ENCODE data around the gene GCDH. TPM values are rescaled to one million over a fixed set of nuclear protein-coding genes. Genes with fewer than 3 reads are reported as not detected.

Gene GCDH
- total and polyA plus RNA-seq, 9 donors, result 11.9 to 36.3 (median 28.4) TPM

GRCh38 chr19:12935071-12935470 lies 44.1 kb downstream of the GCDH start:
- H3K4me3 ChIP-seq, result no peak overlapping the region
- no peaks in the 10 kb centered on the region for H3K27me3 ChIP-seq
- intact Hi-C loops (cut with DNase I), result no loop called here
- TF ChIP-seq EP300 (IDR thresholded peaks at IDR 0.05) (no peak), CTCF (IDR thresholded peaks at IDR 0.05) (no peak), POLR2A (IDR thresholded peaks at IDR 0.05) (no peak)
- no peak overlapping the region for H3K27ac ChIP-seq
- no peaks in the 10 kb centered on the region for H3K9me3 ChIP-seq
- 82 to 89% (median 89%) methylated on average over 10 of the region's 10 CpGs for WGBS, 3 donors
- DNase-seq, result no peak
- no peaks in the 10 kb centered on the region for H3K36me3 ChIP-seq
- H3K4me1 ChIP-seq (ENCODE audit: insufficient read depth), result peaks cover 10% of the 10 kb centered on the region

- H3K9me3 ChIP-seq, result no peaks in the 10 kb centered on the region
- no peak overlapping the region for H3K4me3 ChIP-seq
- H3K27me3 ChIP-seq, result no peaks in the 10 kb centered on the region
- H3K27ac ChIP-seq, result no peak overlapping the region
- peaks cover 10% of the 10 kb centered on the region for H3K4me1 ChIP-seq (ENCODE audit: insufficient read depth)
- WGBS, 3 donors, result 65 to 74% (median 66%) methylated on average over 7 of the region's 7 CpGs
- intact Hi-C loops (cut with DNase I), result no loop called here
- TF ChIP-seq POLR2A (IDR thresholded peaks at IDR 0.05) (no peak), EP300 (IDR thresholded peaks at IDR 0.05) (no peak), CTCF (IDR thresholded peaks at IDR 0.05) (no peak)
- DNase-seq, result no peak
- no peaks in the 10 kb centered on the region for H3K36me3 ChIP-seq
Measured at GRCh38 chr19:12936582-12936981, 45.6 kb downstream of the GCDH start.

GRCh38 chr19:12937093-12937926 lies 46.4 kb downstream of the GCDH start:
- Histone ChIP-seq H3K4me1 (ENCODE audit: insufficient read depth) (peaks cover 10% of the 10 kb centered on the region), H3K27me3 (no peaks in the 10 kb centered on the region), H3K36me3 (no peaks in the 10 kb centered on the region), H3K27ac (no peak overlapping the region), H3K4me3 (peak overlapping the region; percentile 35), H3K9me3 (no peaks in the 10 kb centered on the region)
- DNase-seq, result peak in 2 of 5 donors; percentile 49 to 50
- intact Hi-C loops (cut with DNase I), result no loop called here
- 20 to 25% (median 24%) methylated on average over 23 of the region's 23 CpGs for WGBS, 3 donors
- TF ChIP-seq EP300 (IDR thresholded peaks at IDR 0.05), result no peak
- TF ChIP-seq POLR2A (IDR thresholded peaks at IDR 0.05), result no peak
- no peak for TF ChIP-seq CTCF (IDR thresholded peaks at IDR 0.05)

- peak; percentile 99 to 100 (median 99) for DNase-seq
- Histone ChIP-seq H3K9me3 (no peaks in the 10 kb centered on the region), H3K27me3 (no peaks in the 10 kb centered on the region), H3K4me3 (peak within 1 kb of the TSS; percentile 93), H3K4me1 (ENCODE audit: insufficient read depth) (peaks cover 5% of the 10 kb centered on the region), H3K36me3 (no peaks in the 10 kb centered on the region), H3K27ac (peak within 1 kb of the TSS; percentile 18 to 55)
- TF ChIP-seq EP300 (IDR thresholded peaks at IDR 0.05), result peak; percentile 16
- TF ChIP-seq POLR2A (IDR thresholded peaks at IDR 0.05), result peak; percentile 99
- TF ChIP-seq CTCF (IDR thresholded peaks at IDR 0.05), result no peak
- intact Hi-C loops (cut with DNase I), result no loop called here
- WGBS, 3 donors, result 0 to 1% (median 1%) methylated on average over 61 to 63 of the region's 63 CpGs
Measured at GRCh38 chr19:12937927-12938778, 47.2 kb downstream of the GCDH start, which contains the start of gene CALR. Gene CALR (plus strand): TSS chr19:12938609. CDS start chr19:12938680, 71 bp downstream.
